ENCODE data around the gene CTTN.

The CTTN gene

GRCh38 chr11:70428701-70429427 is 30.5 kb downstream of the CTTN start:
- DNase-seq (ENCODE audit: low spot score): no peak
- FAIRE-seq: no peak

- no peak for DNase-seq (ENCODE audit: low spot score)
- no peak for FAIRE-seq
These were observed 31.0 kb downstream of the CTTN start for GRCh38 chr11:70429428-70429705.

GRCh38 chr11:70429724-70430521 is 31.6 kb downstream of the CTTN start:
- DNase-seq (ENCODE audit: low spot score) (no peak), FAIRE-seq (no peak)

GRCh38 chr11:70430671-70431574 is 32.6 kb downstream of the CTTN start:
- FAIRE-seq (no peak), DNase-seq (ENCODE audit: low spot score) (no peak)

- FAIRE-seq: no peak
- no peak for DNase-seq (ENCODE audit: low spot score)
These were observed 33.3 kb downstream of the CTTN start for GRCh38 chr11:70431611-70432010.

- FAIRE-seq: no peak
- DNase-seq (ENCODE audit: low spot score): no peak
These were observed 33.7 kb downstream of the CTTN start for GRCh38 chr11:70432065-70432464.

GRCh38 chr11:70432580-70432979 is 34.3 kb downstream of the CTTN start:
- no peak for FAIRE-seq
- no peak for DNase-seq (ENCODE audit: low spot score)

GRCh38 chr11:70433038-70433437 is 34.7 kb downstream of the CTTN start:
- no peak for FAIRE-seq

GRCh38 chr11:70433526-70433925 is 35.2 kb downstream of the CTTN start:
- FAIRE-seq: no peak
- no peak for DNase-seq (ENCODE audit: low spot score)

More at GRCh38 chr11:70433038-70433437, 34.7 kb downstream of the CTTN start:
- DNase-seq (ENCODE audit: low spot score): no peak

GRCh38 chr11:70433966-70434812 is 35.9 kb downstream of the CTTN start:
- no peak for FAIRE-seq

GRCh38 chr11:70434813-70435278 is 36.5 kb downstream of the CTTN start:
- DNase-seq (ENCODE audit: low spot score): no peak
- FAIRE-seq: no peak

More at GRCh38 chr11:70433966-70434812, 35.9 kb downstream of the CTTN start:
- no peak for DNase-seq (ENCODE audit: low spot score)

- DNase-seq (ENCODE audit: low spot score) (no peak), FAIRE-seq (no peak)
These were observed 37.0 kb downstream of the CTTN start for GRCh38 chr11:70435361-70435760.

GRCh38 chr11:70435765-70436500 is 37.6 kb downstream of the CTTN start:
- FAIRE-seq (no peak), DNase-seq (ENCODE audit: low spot score) (no peak)

- DNase-seq (ENCODE audit: low spot score) (no peak), FAIRE-seq (no peak)
These were observed 38.2 kb downstream of the CTTN start for GRCh38 chr11:70436501-70436860.

- no peak for FAIRE-seq
- DNase-seq (ENCODE audit: low spot score): no peak
These were observed 38.9 kb downstream of the CTTN start for GRCh38 chr11:70437111-70437784.

- FAIRE-seq (no peak), DNase-seq (ENCODE audit: low spot score) (no peak)
These were observed 41.9 kb downstream of the CTTN start for GRCh38 chr11:70440206-70440605.

GRCh38 chr11:70443773-70444030 is 45.4 kb downstream of the CTTN start:
- FAIRE-seq (no peak), DNase-seq (ENCODE audit: low spot score) (no peak)

GRCh38 chr11:70445091-70445490 is 46.8 kb downstream of the CTTN start:
- no peak for FAIRE-seq
- no peak for DNase-seq (ENCODE audit: low spot score)

GRCh38 chr11:70445605-70446004 is 47.3 kb downstream of the CTTN start:
- DNase-seq (ENCODE audit: low spot score) (no peak), FAIRE-seq (no peak)

- FAIRE-seq (no peak), DNase-seq (ENCODE audit: low spot score) (no peak)
These were observed 50.7 kb downstream of the CTTN start for GRCh38 chr11:70448983-70449567.

Data from urothelium cell line (cell line).